ENCODE measurements around the gene LEF1. TPM values are rescaled to one million over a fixed set of nuclear protein-coding genes. Genes with fewer than 3 reads are reported as not detected.

The LEF1 gene
- total RNA-seq, 1 experiment from 2014 or later: 0.79 TPM

GRCh38 chr4:108170631-108171338 is 2.1 kb upstream of the LEF1 start:
- H3K79me2 ChIP-seq (ENCODE audit: insufficient read depth, low read length): no peaks in the 10 kb centered on the region

GRCh38 chr4:108169664-108170063 is 932 bp upstream of the LEF1 start:
- H3K9ac ChIP-seq (ENCODE audit: low read length): no peak overlapping the region
- ChIA-PET CTCF (no interaction called here), RAD21 (ENCODE audit: low non-redundant PET in 1 of 2, low total read pairs in 2 of 2, uncharacterized antibody in 2 of 2, unreplicated experiment in 2 of 2) (no interaction called here), POLR2A (no interaction called here)
- H3K79me2 ChIP-seq (ENCODE audit: insufficient read depth, low read length): no peaks in the 10 kb centered on the region
- H3K4me1 ChIP-seq (ENCODE audit: control insufficient read depth in 1 of 2, insufficient read depth in 2 of 2, low read length in 2 of 2): no peaks in the 10 kb centered on the region
- H3K36me3 ChIP-seq (ENCODE audit: control insufficient read depth in 1 of 2, insufficient read depth in 2 of 2, low read length in 2 of 2): no peaks in the 10 kb centered on the region
- peaks cover 15% of the 10 kb centered on the region for H3K27me3 ChIP-seq (ENCODE audit: insufficient read depth, low read length)
- no peak overlapping the region for H3K4me2 ChIP-seq (ENCODE audit: low read length)
- TF ChIP-seq ATF3 (IDR thresholded peaks at IDR 0.05) (no peak), JUND (IDR thresholded peaks at IDR 0.05) (no peak), EZH2 (IDR thresholded peaks at IDR 0.05) (no peak), POLR2AphosphoS5 (IDR thresholded peaks at IDR 0.05; ENCODE audit: low read depth, low read length) (no peak), FOSL1 (IDR thresholded peaks at IDR 0.05; ENCODE audit: low read depth) (no peak), CEBPB (IDR thresholded peaks at IDR 0.05; ENCODE audit: low read depth) (no peak), TCF7L2 (IDR thresholded peaks at IDR 0.05; ENCODE audit: borderline replicate concordance, extremely low read depth, insufficient read depth, insufficient read length) (no peak), SRF (IDR thresholded peaks at IDR 0.05; ENCODE audit: low read depth) (no peak)
- ATAC-seq: no peak
- no peak overlapping the region for H3K4me3 ChIP-seq (replicated peaks in 1 of 2; ENCODE audit: low read depth in 1 of 2, low read length in 2 of 2)
- no peaks in the 10 kb centered on the region for H4K20me1 ChIP-seq (ENCODE audit: insufficient read depth)
- intact Hi-C loops (cut with micrococcal nuclease): no loop called here
- BruUV-seq (replicated peaks): no TSS peak
- DNase-seq (ENCODE audit: low read depth, low spot score): no peak
- no peaks in the 10 kb centered on the region for H3K9me2 ChIP-seq (ENCODE audit: insufficient read depth)
- no peaks in the 10 kb centered on the region for H3K9me3 ChIP-seq (ENCODE audit: control insufficient read depth in 1 of 2, insufficient read depth in 1 of 2, low read depth in 1 of 2, low read length in 2 of 2)
- H3K27ac ChIP-seq (ENCODE audit: low read depth, low read length): no peak overlapping the region
- H2AFZ ChIP-seq (ENCODE audit: low read depth, low read length, poor library complexity, severe bottlenecking): no peak overlapping the region

More at GRCh38 chr4:108170631-108171338, 2.1 kb upstream of the LEF1 start:
- intact Hi-C loops (cut with micrococcal nuclease): no loop called here
- ChIA-PET POLR2A (no interaction called here), CTCF (no interaction called here), RAD21 (ENCODE audit: low non-redundant PET in 1 of 2, low total read pairs in 2 of 2, uncharacterized antibody in 2 of 2, unreplicated experiment in 2 of 2) (no interaction called here)
- H3K9ac ChIP-seq (ENCODE audit: low read length): no peak overlapping the region
- no peaks in the 10 kb centered on the region for H3K9me3 ChIP-seq (ENCODE audit: control insufficient read depth in 1 of 2, insufficient read depth in 1 of 2, low read depth in 1 of 2, low read length in 2 of 2)
- TF ChIP-seq ATF3 (IDR thresholded peaks at IDR 0.05): no peak
- no peak for TF ChIP-seq ZFX (IDR thresholded peaks at IDR 0.05)
- no peak for TF ChIP-seq POLR2AphosphoS5 (IDR thresholded peaks at IDR 0.05; ENCODE audit: low read depth, low read length)
- no peak for TF ChIP-seq MAX (IDR thresholded peaks at IDR 0.05)
- TF ChIP-seq SIN3A (IDR thresholded peaks at IDR 0.05; ENCODE audit: low read depth): no peak
- ATAC-seq (no peak), DNase-seq (ENCODE audit: low read depth, low spot score) (no peak)
- no peak overlapping the region for H2AFZ ChIP-seq (ENCODE audit: low read depth, low read length, poor library complexity, severe bottlenecking)
- no peak overlapping the region for H3K4me2 ChIP-seq (ENCODE audit: low read length)
- peaks cover 15% of the 10 kb centered on the region for H3K27me3 ChIP-seq (ENCODE audit: insufficient read depth, low read length)
- BruUV-seq (replicated peaks): no TSS peak
- H3K27ac ChIP-seq (ENCODE audit: low read depth, low read length): no peak overlapping the region
- H3K36me3 ChIP-seq (ENCODE audit: control insufficient read depth in 1 of 2, insufficient read depth in 2 of 2, low read length in 2 of 2): no peaks in the 10 kb centered on the region
- no peaks in the 10 kb centered on the region for H4K20me1 ChIP-seq (ENCODE audit: insufficient read depth)
- H3K4me1 ChIP-seq (ENCODE audit: control insufficient read depth in 1 of 2, insufficient read depth in 2 of 2, low read length in 2 of 2): no peaks in the 10 kb centered on the region
- no peak overlapping the region for H3K4me3 ChIP-seq (replicated peaks in 1 of 2; ENCODE audit: low read depth in 1 of 2, low read length in 2 of 2)
- no peaks in the 10 kb centered on the region for H3K9me2 ChIP-seq (ENCODE audit: insufficient read depth)
